GM23338 (cell line): ENCODE data around the gene NCOA6. TPM values are rescaled to one million over a fixed set of nuclear protein-coding genes. Genes with fewer than 3 reads are reported as not detected.

Experiments
- ATAC-seq: fragments of 200-7000 bp; cut with Tn5 transposase; 3 replicates; pipeline ENCODE4 v1.9.1; 2020
- DNase-seq: peaks from one replicate; pipeline ENCODE4 v3.0.0-alpha.2; 2015; ENCODE audit warnings: low spot score
- H2AFZ ChIP-seq: fragments of 200-600 bp; sonication (generic); 2 replicates; pipeline ENCODE4 v1.8.0; 2016; ENCODE audit warnings: antibody characterized with exemption, mild to moderate bottlenecking, moderate library complexity
- H3F3A ChIP-seq: fragments of 200-600 bp; sonication (generic); replicated peaks from 2 replicates; pipeline ENCODE4 v1.8.0; 2017; ENCODE audit warnings: antibody characterized with exemption, mixed run types, low read depth
- H3K27ac ChIP-seq: fragments of 200-600 bp; sonication (generic); 2 replicates; pipeline ENCODE4 v1.6.1; 2016; ENCODE audit warnings: low read depth
- H3K27me3 ChIP-seq: fragments of 200-600 bp; sonication (generic); 2 replicates; pipeline ENCODE4 v1.8.0; 2016; ENCODE audit warnings: mild to moderate bottlenecking, mixed run types, moderate library complexity; ENCODE audit not compliant: insufficient read depth
- H3K36me3 ChIP-seq: fragments of 200-600 bp; sonication (generic); 2 replicates; pipeline ENCODE4 v1.8.0; 2016; ENCODE audit warnings: mild to moderate bottlenecking; ENCODE audit not compliant: insufficient read depth
- H3K4me1 ChIP-seq: fragments of 200-600 bp; sonication (generic); 2 replicates; pipeline ENCODE4 v1.8.0; 2016; ENCODE audit warnings: mild to moderate bottlenecking, moderate library complexity; ENCODE audit not compliant: insufficient read depth
- H3K4me2 ChIP-seq: fragments of 200-600 bp; sonication (generic); 2 replicates; pipeline ENCODE4 v1.7.1; 2017; ENCODE audit warnings: mixed run types
- H3K4me3 ChIP-seq: fragments of 200-600 bp; sonication (generic); 2 replicates; pipeline ENCODE4 v1.6.1; 2016; ENCODE audit warnings: mixed run types
- H3K79me2 ChIP-seq: fragments of 200-600 bp; sonication (generic); replicated peaks from 2 replicates; pipeline ENCODE4 v1.8.0; 2017; ENCODE audit warnings: mild to moderate bottlenecking; ENCODE audit not compliant: insufficient read depth
- H3K9me2 ChIP-seq: fragments of 200-600 bp; sonication (generic); 2 replicates; pipeline ENCODE4 v1.8.0; 2017; ENCODE audit not compliant: insufficient read depth
- H4K20me1 ChIP-seq: fragments of 200-600 bp; sonication (generic); replicated peaks from 2 replicates; pipeline ENCODE4 v1.8.0; 2017; ENCODE audit warnings: mild to moderate bottlenecking; ENCODE audit not compliant: insufficient read depth
- H3K27ac Mint-ChIP-seq: 2 replicates; pipeline ENCODE4 v1.8.0; 2020; ENCODE audit warnings: inconsistent platforms, mild to moderate bottlenecking, moderate library complexity, mixed read lengths
- H3K27me3 Mint-ChIP-seq: 3 replicates; pipeline ENCODE4 v1.8.0; 2022; ENCODE audit warnings: low read depth, mild to moderate bottlenecking, moderate library complexity, mixed read lengths, inconsistent platforms; ENCODE audit not compliant: insufficient read depth, poor library complexity
- H3K36me3 Mint-ChIP-seq: 3 replicates; pipeline ENCODE4 v1.8.0; 2021; ENCODE audit warnings: low read depth, mild to moderate bottlenecking, inconsistent platforms, moderate library complexity, mixed read lengths
- H3K4me1 Mint-ChIP-seq: 3 replicates; pipeline ENCODE4 v1.8.0; 2020; ENCODE audit warnings: mild to moderate bottlenecking, inconsistent platforms, mixed read lengths
- H3K4me3 Mint-ChIP-seq: 3 replicates; pipeline ENCODE4 v1.8.0; 2021; ENCODE audit warnings: moderate library complexity, mild to moderate bottlenecking, inconsistent platforms, mixed read lengths
- H3K9me3 Mint-ChIP-seq: 3 replicates; pipeline ENCODE4 v1.8.0; 2020; ENCODE audit warnings: moderate library complexity, mild to moderate bottlenecking, inconsistent platforms, mixed read lengths
- CREB1 ChIP-seq: fragments of 250-450 bp; sonication (Bioruptor Pico); IDR thresholded peaks from 2 replicates; pipeline ENCODE4 v1.5.0; 2020; ENCODE audit warnings: low read depth, mild to moderate bottlenecking, moderate library complexity
- ETS1 ChIP-seq: IDR thresholded peaks from 2 replicates; pipeline ENCODE4 v1.6.1; 2016; ENCODE audit warnings: antibody characterized with exemption
- EZH2 ChIP-seq: fragments of 200-600 bp; sonication (generic); IDR thresholded peaks from one replicate; pipeline ENCODE4 v1.8.0; 2017; ENCODE audit warnings: antibody characterized with exemption, mild to moderate bottlenecking, low read depth; ENCODE audit not compliant: unreplicated experiment
- EZH2phosphoT487 ChIP-seq: fragments of 200-600 bp; sonication (generic); IDR thresholded peaks from one replicate; pipeline ENCODE4 v1.8.1; 2018; ENCODE audit warnings: antibody characterized with exemption; ENCODE audit not compliant: unreplicated experiment
- JUNB ChIP-seq: IDR thresholded peaks from one replicate; pipeline ENCODE4 v1.6.1; 2016; ENCODE audit warnings: antibody characterized with exemption; ENCODE audit not compliant: unreplicated experiment
- NANOG ChIP-seq: IDR thresholded peaks from 2 replicates; pipeline ENCODE4 v1.6.1; 2016; ENCODE audit warnings: antibody characterized with exemption, borderline replicate concordance
- REST ChIP-seq: IDR thresholded peaks from one replicate; pipeline ENCODE4 v1.6.1; 2018; ENCODE audit warnings: antibody characterized with exemption; ENCODE audit not compliant: unreplicated experiment
- polyA plus RNA-seq: library from polyadenylated mRNA; unstranded; fragments of >200 nt; fragmentation: Nextera tagmentation; extraction: Ambion mirVana; gene quantifications from 2 replicates; pipeline ENCODE4 v1.2.1, GENCODE V29; 2016
- total RNA-seq: library from RNA; depleted of rRNA; stranded (reverse); fragments of >200 nt; shearing (Covaris generic); gene quantifications from 2 replicates; pipeline ENCODE4 v1.2.3, GENCODE V29; 2014
- TF ChIP-seq, protein P1 (sequence below): fragments of 250-450 bp; sonication (Bioruptor Pico); IDR thresholded peaks from 2 replicates; pipeline ENCODE4 v1.5.0; 2020; ENCODE audit warnings: mild to moderate bottlenecking, moderate library complexity

The NCOA6 gene
- total and polyA plus RNA-seq, 2 experiments from 2014 or later: 10.6 to 17.4 TPM

GRCh38 chr20:34797012-34797995, 28.1 kb downstream of the NCOA6 start (continued):
- TF ChIP-seq, protein P1, sequence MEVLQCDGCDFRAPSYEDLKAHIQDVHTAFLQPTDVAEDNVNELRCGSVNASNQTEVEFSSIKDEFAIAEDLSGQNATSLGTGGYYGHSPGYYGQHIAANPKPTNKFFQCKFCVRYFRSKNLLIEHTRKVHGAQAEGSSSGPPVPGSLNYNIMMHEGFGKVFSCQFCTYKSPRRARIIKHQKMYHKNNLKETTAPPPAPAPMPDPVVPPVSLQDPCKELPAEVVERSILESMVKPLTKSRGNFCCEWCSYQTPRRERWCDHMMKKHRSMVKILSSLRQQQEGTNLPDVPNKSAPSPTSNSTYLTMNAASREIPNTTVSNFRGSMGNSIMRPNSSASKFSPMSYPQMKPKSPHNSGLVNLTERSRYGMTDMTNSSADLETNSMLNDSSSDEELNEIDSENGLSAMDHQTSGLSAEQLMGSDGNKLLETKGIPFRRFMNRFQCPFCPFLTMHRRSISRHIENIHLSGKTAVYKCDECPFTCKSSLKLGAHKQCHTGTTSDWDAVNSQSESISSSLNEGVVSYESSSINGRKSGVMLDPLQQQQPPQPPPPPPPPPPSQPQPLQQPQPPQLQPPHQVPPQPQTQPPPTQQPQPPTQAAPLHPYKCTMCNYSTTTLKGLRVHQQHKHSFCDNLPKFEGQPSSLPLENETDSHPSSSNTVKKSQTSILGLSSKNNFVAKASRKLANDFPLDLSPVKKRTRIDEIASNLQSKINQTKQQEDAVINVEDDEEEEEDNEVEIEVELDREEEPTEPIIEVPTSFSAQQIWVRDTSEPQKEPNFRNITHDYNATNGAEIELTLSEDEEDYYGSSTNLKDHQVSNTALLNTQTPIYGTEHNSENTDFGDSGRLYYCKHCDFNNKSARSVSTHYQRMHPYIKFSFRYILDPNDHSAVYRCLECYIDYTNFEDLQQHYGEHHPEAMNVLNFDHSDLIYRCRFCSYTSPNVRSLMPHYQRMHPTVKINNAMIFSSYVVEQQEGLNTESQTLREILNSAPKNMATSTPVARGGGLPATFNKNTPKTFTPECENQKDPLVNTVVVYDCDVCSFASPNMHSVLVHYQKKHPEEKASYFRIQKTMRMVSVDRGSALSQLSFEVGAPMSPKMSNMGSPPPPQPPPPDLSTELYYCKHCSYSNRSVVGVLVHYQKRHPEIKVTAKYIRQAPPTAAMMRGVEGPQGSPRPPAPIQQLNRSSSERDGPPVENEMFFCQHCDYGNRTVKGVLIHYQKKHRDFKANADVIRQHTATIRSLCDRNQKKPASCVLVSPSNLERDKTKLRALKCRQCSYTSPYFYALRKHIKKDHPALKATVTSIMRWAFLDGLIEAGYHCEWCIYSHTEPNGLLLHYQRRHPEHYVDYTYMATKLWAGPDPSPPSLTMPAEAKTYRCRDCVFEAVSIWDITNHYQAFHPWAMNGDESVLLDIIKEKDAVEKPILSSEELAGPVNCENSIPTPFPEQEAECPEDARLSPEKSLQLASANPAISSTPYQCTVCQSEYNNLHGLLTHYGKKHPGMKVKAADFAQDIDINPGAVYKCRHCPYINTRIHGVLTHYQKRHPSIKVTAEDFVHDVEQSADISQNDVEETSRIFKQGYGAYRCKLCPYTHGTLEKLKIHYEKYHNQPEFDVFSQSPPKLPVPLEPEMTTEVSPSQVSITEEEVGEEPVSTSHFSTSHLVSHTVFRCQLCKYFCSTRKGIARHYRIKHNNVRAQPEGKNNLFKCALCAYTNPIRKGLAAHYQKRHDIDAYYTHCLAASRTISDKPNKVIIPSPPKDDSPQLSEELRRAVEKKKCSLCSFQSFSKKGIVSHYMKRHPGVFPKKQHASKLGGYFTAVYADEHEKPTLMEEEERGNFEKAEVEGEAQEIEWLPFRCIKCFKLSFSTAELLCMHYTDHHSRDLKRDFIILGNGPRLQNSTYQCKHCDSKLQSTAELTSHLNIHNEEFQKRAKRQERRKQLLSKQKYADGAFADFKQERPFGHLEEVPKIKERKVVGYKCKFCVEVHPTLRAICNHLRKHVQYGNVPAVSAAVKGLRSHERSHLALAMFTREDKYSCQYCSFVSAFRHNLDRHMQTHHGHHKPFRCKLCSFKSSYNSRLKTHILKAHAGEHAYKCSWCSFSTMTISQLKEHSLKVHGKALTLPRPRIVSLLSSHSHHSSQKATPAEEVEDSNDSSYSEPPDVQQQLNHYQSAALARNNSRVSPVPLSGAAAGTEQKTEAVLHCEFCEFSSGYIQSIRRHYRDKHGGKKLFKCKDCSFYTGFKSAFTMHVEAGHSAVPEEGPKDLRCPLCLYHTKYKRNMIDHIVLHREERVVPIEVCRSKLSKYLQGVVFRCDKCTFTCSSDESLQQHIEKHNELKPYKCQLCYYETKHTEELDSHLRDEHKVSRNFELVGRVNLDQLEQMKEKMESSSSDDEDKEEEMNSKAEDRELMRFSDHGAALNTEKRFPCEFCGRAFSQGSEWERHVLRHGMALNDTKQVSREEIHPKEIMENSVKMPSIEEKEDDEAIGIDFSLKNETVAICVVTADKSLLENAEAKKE (CRISPR knock-in tag): no peak

GRCh38 chr20:34794006-34794585, 31.4 kb downstream of the NCOA6 start:
- Mint-ChIP-seq H3K4me3 (no peak overlapping the region), H3K4me1 (peaks cover 6% of the 10 kb centered on the region), H3K9me3 (no peaks in the 10 kb centered on the region), H3K27me3 (peaks cover 2% of the 10 kb centered on the region), H3K27ac (no peak overlapping the region), H3K36me3 (no peaks in the 10 kb centered on the region)
- ATAC-seq (no peak), DNase-seq (no peak)
- Histone ChIP-seq H3F3A (no peaks in the 10 kb centered on the region), H3K36me3 (no peaks in the 10 kb centered on the region), H4K20me1 (no peaks in the 10 kb centered on the region), H3K4me2 (no peak overlapping the region), H3K9me2 (no peaks in the 10 kb centered on the region), H3K4me1 (0 out of 2 replicates have a peak, but pooled peaks cover 10% of the 10 kb centered on the region), H3K27ac (no peak overlapping the region), H3K27me3 (no peaks in the 10 kb centered on the region), H3K4me3 (no peak overlapping the region), H2AFZ (no peak overlapping the region), H3K79me2 (peaks cover 5% of the 10 kb centered on the region; the same call in 1 of the 2 replicates)
- no peak for TF ChIP-seq ETS1
- TF ChIP-seq EZH2: no peak
- no peak for TF ChIP-seq CREB1 (CRISPR knock-in tag)
- TF ChIP-seq EZH2phosphoT487: no peak
- TF ChIP-seq REST: no peak
- TF ChIP-seq JUNB: no peak
- TF ChIP-seq NANOG: no peak
